ENCODE results near the gene MGAT4A. TPM values are rescaled to one million over a fixed set of nuclear protein-coding genes. Genes with fewer than 3 reads are reported as not detected.

MGAT4A gene
- total and polyA plus RNA-seq, 3 donors from 2014 or later, result 12.1 to 13.9 (median 13.8) TPM

GRCh38 chr2:98761267-98761781 lies 30.4 kb upstream of the MGAT4A start:
- H3K4me1 ChIP-seq, result peaks cover 10% of the 10 kb centered on the region
- intact Hi-C loops (cut with DNase I; ENCODE audit: low total_unique reads), result no loop called here
- WGBS, 2 donors, result 56 to 57% methylated on average over 9 of the region's 9 CpGs
- no peak overlapping the region for H3K4me3 ChIP-seq
- no peaks in the 10 kb centered on the region for H3K9me3 ChIP-seq
- no peaks in the 10 kb centered on the region for H3K36me3 ChIP-seq (ENCODE audit: low read depth, missing control alignments)
- DNase-seq, result no peak
- no peak for TF ChIP-seq CTCF (IDR thresholded peaks at IDR 0.05)
- TF ChIP-seq POLR2A (IDR thresholded peaks at IDR 0.05), result no peak
- no peaks in the 10 kb centered on the region for H3K27me3 ChIP-seq
- no peak overlapping the region for H3K27ac ChIP-seq

- no peak overlapping the region for H3K4me3 ChIP-seq
- no peaks in the 10 kb centered on the region for H3K27me3 ChIP-seq
- intact Hi-C loops (cut with DNase I; ENCODE audit: low total_unique reads), result no loop called here
- no peak for DNase-seq
- WGBS, 2 donors, result 54 to 68% methylated on average over 6 of the region's 6 CpGs
- H3K36me3 ChIP-seq (ENCODE audit: low read depth, missing control alignments), result no peaks in the 10 kb centered on the region
- H3K27ac ChIP-seq, result no peak overlapping the region
- peaks cover 10% of the 10 kb centered on the region for H3K4me1 ChIP-seq
- H3K9me3 ChIP-seq, result no peaks in the 10 kb centered on the region
- TF ChIP-seq CTCF (IDR thresholded peaks at IDR 0.05) (no peak), POLR2A (IDR thresholded peaks at IDR 0.05) (no peak)
Observed at GRCh38 chr2:98759827-98760625, 29.1 kb upstream of the MGAT4A start.

GRCh38 chr2:98759338-98759737 lies 28.4 kb upstream of the MGAT4A start:
- no peak overlapping the region for H3K4me3 ChIP-seq
- no peaks in the 10 kb centered on the region for H3K27me3 ChIP-seq
- intact Hi-C loops (cut with DNase I; ENCODE audit: low total_unique reads), result no loop called here
- H3K36me3 ChIP-seq (ENCODE audit: low read depth, missing control alignments), result no peaks in the 10 kb centered on the region
- TF ChIP-seq CTCF (IDR thresholded peaks at IDR 0.05) (no peak), POLR2A (IDR thresholded peaks at IDR 0.05) (no peak)
- H3K27ac ChIP-seq, result no peak overlapping the region
- no peak for DNase-seq
- 60 to 64% methylated on average over 2 of the region's 2 CpGs for WGBS, 2 donors
- peaks cover 10% of the 10 kb centered on the region for H3K4me1 ChIP-seq
- no peaks in the 10 kb centered on the region for H3K9me3 ChIP-seq

- no peaks in the 10 kb centered on the region for H3K36me3 ChIP-seq (ENCODE audit: low read depth, missing control alignments)
- no peak overlapping the region for H3K4me3 ChIP-seq
- H3K9me3 ChIP-seq, result no peaks in the 10 kb centered on the region
- WGBS, 2 donors, result 25 to 37% methylated on average over 9 of the region's 9 CpGs
- intact Hi-C loops (cut with DNase I; ENCODE audit: low total_unique reads), result no loop called here
- DNase-seq, result peak; percentile 60
- TF ChIP-seq CTCF (IDR thresholded peaks at IDR 0.05) (no peak), POLR2A (IDR thresholded peaks at IDR 0.05) (no peak)
- no peaks in the 10 kb centered on the region for H3K27me3 ChIP-seq
- H3K4me1 ChIP-seq, result peaks cover 10% of the 10 kb centered on the region
- H3K27ac ChIP-seq, result no peak overlapping the region
Observed at GRCh38 chr2:98757904-98758421, 27.0 kb upstream of the MGAT4A start.

Data from testis (tissue), 3 donors.